ENCODE data around the gene SEH1L.
A peak's percentile ranks its signal among the peaks of the same experiment; 100 is the strongest.

SEH1L gene

GRCh38 chr18:12943215-12943614 lies 4.6 kb upstream of the SEH1L start:
- Histone ChIP-seq H3K79me2 (ENCODE audit: insufficient read depth, low read length) (no peaks in the 10 kb centered on the region), H3K9me2 (ENCODE audit: low read depth, low read length) (no peaks in the 10 kb centered on the region), H3K4me2 (ENCODE audit: low read length) (no peak overlapping the region), H3F3A (ENCODE audit: insufficient read depth, low read length) (no peaks in the 10 kb centered on the region), H3K9me3 (ENCODE audit: low read length) (no peaks in the 10 kb centered on the region), H3K4me3 (ENCODE audit: low read depth, low read length, poor library complexity, severe bottlenecking) (no peak overlapping the region), H4K20me1 (ENCODE audit: insufficient read depth, low read length) (no peaks in the 10 kb centered on the region), H3K36me3 (ENCODE audit: insufficient read depth, low read length) (no peaks in the 10 kb centered on the region; the same call in 1 of the 2 replicates), H3K9ac (ENCODE audit: low read length) (no peak overlapping the region), H3K27ac (ENCODE audit: low read depth, low read length, poor library complexity, severe bottlenecking) (no peak overlapping the region), H3K4me1 (ENCODE audit: insufficient read depth, low read length, severe bottlenecking) (peaks cover 19% of the 10 kb centered on the region), H3K27me3 (ENCODE audit: insufficient read depth, low read length) (no peaks in the 10 kb centered on the region), H2AFZ (ENCODE audit: low read length) (no peak overlapping the region)
- TF ChIP-seq CTCF (IDR thresholded peaks at IDR 0.05; ENCODE audit: low read length) (no peak), EZH2 (IDR thresholded peaks at IDR 0.05; ENCODE audit: borderline replicate concordance, low read length) (no peak)

GRCh38 chr18:12944709-12945108 lies 3.1 kb upstream of the SEH1L start:
- H3K4me3 ChIP-seq (ENCODE audit: low read depth, low read length, poor library complexity, severe bottlenecking), result no peak overlapping the region
- no peaks in the 10 kb centered on the region for H4K20me1 ChIP-seq (ENCODE audit: insufficient read depth, low read length)
- H3K27me3 ChIP-seq (ENCODE audit: insufficient read depth, low read length), result no peaks in the 10 kb centered on the region
- no peak overlapping the region for H3K9ac ChIP-seq (ENCODE audit: low read length)
- peaks cover 11% of the 10 kb centered on the region for H3K36me3 ChIP-seq (ENCODE audit: insufficient read depth, low read length)
- TF ChIP-seq EZH2 (IDR thresholded peaks at IDR 0.05; ENCODE audit: borderline replicate concordance, low read length), result no peak
- no peak for TF ChIP-seq CTCF (IDR thresholded peaks at IDR 0.05; ENCODE audit: low read length)
- H3K4me1 ChIP-seq (ENCODE audit: insufficient read depth, low read length, severe bottlenecking), result peaks cover 21% of the 10 kb centered on the region
- no peak overlapping the region for H3K27ac ChIP-seq (ENCODE audit: low read depth, low read length, poor library complexity, severe bottlenecking)
- no peak overlapping the region for H3K4me2 ChIP-seq (ENCODE audit: low read length)
- no peaks in the 10 kb centered on the region for H3K9me3 ChIP-seq (ENCODE audit: low read length)
- H3F3A ChIP-seq (ENCODE audit: insufficient read depth, low read length), result no peaks in the 10 kb centered on the region
- H3K9me2 ChIP-seq (ENCODE audit: low read depth, low read length), result no peaks in the 10 kb centered on the region
- H3K79me2 ChIP-seq (ENCODE audit: insufficient read depth, low read length), result peaks cover 10% of the 10 kb centered on the region
- no peak overlapping the region for H2AFZ ChIP-seq (ENCODE audit: low read length)

GRCh38 chr18:12946549-12947284 lies 1.1 kb upstream of the SEH1L start:
- H3K4me2 ChIP-seq (ENCODE audit: low read length), result peak overlapping the region; percentile 74
- no peaks in the 10 kb centered on the region for H3K27me3 ChIP-seq (ENCODE audit: insufficient read depth, low read length)
- H3K9me3 ChIP-seq (ENCODE audit: low read length), result no peaks in the 10 kb centered on the region
- TF ChIP-seq EZH2 (IDR thresholded peaks at IDR 0.05; ENCODE audit: borderline replicate concordance, low read length), result no peak
- TF ChIP-seq CTCF (IDR thresholded peaks at IDR 0.05; ENCODE audit: low read length), result no peak; the same call in 1 of the 2 replicates
- H3K9me2 ChIP-seq (ENCODE audit: low read depth, low read length), result no peaks in the 10 kb centered on the region
- peak overlapping the region; percentile 58 for H3K27ac ChIP-seq (ENCODE audit: low read depth, low read length, poor library complexity, severe bottlenecking)
- H3F3A ChIP-seq (ENCODE audit: insufficient read depth, low read length), result no peaks in the 10 kb centered on the region
- H3K9ac ChIP-seq (ENCODE audit: low read length), result peak overlapping the region; percentile 70
- H3K79me2 ChIP-seq (ENCODE audit: insufficient read depth, low read length), result peaks cover 30% of the 10 kb centered on the region
- H3K36me3 ChIP-seq (ENCODE audit: insufficient read depth, low read length), result peaks cover 28% of the 10 kb centered on the region
- H3K4me1 ChIP-seq (ENCODE audit: insufficient read depth, low read length, severe bottlenecking), result peaks cover 31% of the 10 kb centered on the region
- peak overlapping the region; percentile 68 for H3K4me3 ChIP-seq (ENCODE audit: low read depth, low read length, poor library complexity, severe bottlenecking)
- no peak overlapping the region for H2AFZ ChIP-seq (ENCODE audit: low read length)
- no peaks in the 10 kb centered on the region for H4K20me1 ChIP-seq (ENCODE audit: insufficient read depth, low read length)
